Thoracic aorta (tissue), 2 donors: ENCODE measurements around the gene PRRG1. TPM values are rescaled to one million over a fixed set of nuclear protein-coding genes. Genes with fewer than 3 reads are reported as not detected.

Experiments used
- ATAC-seq: fragments of 150-250 bp; one replicate; pipeline ENCODE4 v1.8.0; 2017; ENCODE audit warnings: low read depth; ENCODE audit not compliant: insufficient number of reproducible peaks, low FRiP score
- DNase-seq: peaks from one replicate; pipeline ENCODE4 v3.0.0-alpha.2; 2020; ENCODE audit warnings: low spot score
- H3K27ac ChIP-seq, 2 donors: fragments of 200-600 bp; sonication (generic); 1 replicate in 1 of 2; 2 replicates in 1 of 2; pipeline ENCODE4 v1.5.1; 2016; ENCODE audit warnings: mild to moderate bottlenecking in 2 of 2, moderate library complexity in 2 of 2
- H3K27me3 ChIP-seq: fragments of 200-600 bp; sonication (generic); replicated peaks from 2 replicates; pipeline ENCODE4 v1.6.0; 2016; ENCODE audit warnings: mild to moderate bottlenecking; ENCODE audit not compliant: insufficient read depth
- H3K36me3 ChIP-seq: fragments of 200-600 bp; sonication (generic); one replicate; pipeline ENCODE4 v1.5.1; 2016
- H3K4me1 ChIP-seq, 2 donors: fragments of 200-600 bp; sonication (generic); 1 replicate in 1 of 2; 2 replicates in 1 of 2; pipeline versions ENCODE4 v1.5.1 to v1.6.0; 2016; ENCODE audit warnings: low read depth in 2 of 2, mild to moderate bottlenecking in 1 of 2; ENCODE audit not compliant: control insufficient read depth in 1 of 2
- H3K4me3 ChIP-seq: fragments of 200-600 bp; sonication (generic); 2 replicates; pipeline ENCODE4 v1.5.1; 2016; ENCODE audit warnings: mild to moderate bottlenecking
- H3K9me3 ChIP-seq: fragments of 200-600 bp; sonication (generic); 2 replicates; pipeline ENCODE4 v1.5.1; 2016
- total RNA-seq, 2 donors: library from RNA; depleted of rRNA; stranded (reverse); fragments of >200 nt; gene quantifications; one replicate each; pipeline versions ENCODE4 v1.1.0 to v1.2.3, GENCODE V29; 2016
- TF ChIP-seq, protein P1 (sequence below): fragments of 200-600 bp; sonication (generic); IDR thresholded peaks from one replicate; pipeline ENCODE4 v1.5.1; 2019; ENCODE audit warnings: antibody characterized with exemption

The PRRG1 gene
- total RNA-seq, 2 donors from 2014 or later: 7.2 to 15.2 TPM

DNA sequence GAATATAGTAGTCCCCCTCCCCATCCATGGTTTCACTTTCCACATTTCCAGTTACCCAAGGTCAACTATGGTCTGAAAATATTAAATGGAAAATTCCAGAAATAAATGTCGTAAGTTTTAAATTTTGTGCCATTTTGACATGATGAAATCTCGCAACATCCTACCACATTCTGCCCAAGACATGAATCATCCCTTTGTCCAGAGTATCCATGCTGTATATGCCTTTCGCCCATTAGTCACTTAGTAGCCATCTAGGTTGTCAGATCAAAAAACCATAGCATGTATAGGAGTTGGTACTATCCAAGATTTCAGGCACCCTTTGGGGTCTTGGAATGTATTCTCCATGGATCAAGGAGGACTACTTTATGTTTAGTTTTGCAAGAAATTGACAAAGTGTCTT lies 8.3 kb downstream of the PRRG1 start:
- Histone ChIP-seq H3K9me3 (no peaks in the 10 kb centered on the region), H3K4me3 (no peak overlapping the region), H3K27me3 (no peaks in the 10 kb centered on the region), H3K27ac (no peak overlapping the region), H3K36me3 (no peaks in the 10 kb centered on the region), H3K4me1 (no peaks in the 10 kb centered on the region)
- DNase-seq (no peak), ATAC-seq (no peak)
- TF ChIP-seq, protein P1, sequence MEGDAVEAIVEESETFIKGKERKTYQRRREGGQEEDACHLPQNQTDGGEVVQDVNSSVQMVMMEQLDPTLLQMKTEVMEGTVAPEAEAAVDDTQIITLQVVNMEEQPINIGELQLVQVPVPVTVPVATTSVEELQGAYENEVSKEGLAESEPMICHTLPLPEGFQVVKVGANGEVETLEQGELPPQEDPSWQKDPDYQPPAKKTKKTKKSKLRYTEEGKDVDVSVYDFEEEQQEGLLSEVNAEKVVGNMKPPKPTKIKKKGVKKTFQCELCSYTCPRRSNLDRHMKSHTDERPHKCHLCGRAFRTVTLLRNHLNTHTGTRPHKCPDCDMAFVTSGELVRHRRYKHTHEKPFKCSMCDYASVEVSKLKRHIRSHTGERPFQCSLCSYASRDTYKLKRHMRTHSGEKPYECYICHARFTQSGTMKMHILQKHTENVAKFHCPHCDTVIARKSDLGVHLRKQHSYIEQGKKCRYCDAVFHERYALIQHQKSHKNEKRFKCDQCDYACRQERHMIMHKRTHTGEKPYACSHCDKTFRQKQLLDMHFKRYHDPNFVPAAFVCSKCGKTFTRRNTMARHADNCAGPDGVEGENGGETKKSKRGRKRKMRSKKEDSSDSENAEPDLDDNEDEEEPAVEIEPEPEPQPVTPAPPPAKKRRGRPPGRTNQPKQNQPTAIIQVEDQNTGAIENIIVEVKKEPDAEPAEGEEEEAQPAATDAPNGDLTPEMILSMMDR: no peak

DNA sequence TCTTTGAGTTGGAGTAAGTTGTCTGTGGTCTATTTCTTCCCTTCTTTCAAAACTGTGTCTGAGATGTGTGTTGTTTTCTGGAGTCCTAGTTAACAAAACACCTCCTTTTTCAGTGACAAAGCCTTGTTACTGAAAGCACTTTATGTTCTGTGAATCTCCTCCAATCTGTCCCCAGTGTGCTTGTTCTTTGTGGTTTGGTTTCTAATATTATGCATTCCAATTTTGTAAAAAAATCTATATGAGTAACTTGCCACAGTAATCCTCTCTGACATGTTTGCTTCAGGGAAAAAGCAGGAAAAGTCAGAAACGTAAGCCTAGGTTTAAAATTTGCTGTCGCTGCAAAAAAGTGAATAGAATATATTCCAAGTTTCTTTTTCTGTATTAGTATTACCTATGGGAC lies 12.4 kb downstream of the PRRG1 start:
- no peaks in the 10 kb centered on the region for H3K27me3 ChIP-seq
- ATAC-seq (no peak), DNase-seq (no peak)
- TF ChIP-seq, protein P1: no peak
- no peaks in the 10 kb centered on the region for H3K36me3 ChIP-seq
- H3K4me3 ChIP-seq: no peak overlapping the region
- H3K4me1 ChIP-seq: no peaks in the 10 kb centered on the region
- no peak overlapping the region for H3K27ac ChIP-seq
- no peaks in the 10 kb centered on the region for H3K9me3 ChIP-seq

DNA sequence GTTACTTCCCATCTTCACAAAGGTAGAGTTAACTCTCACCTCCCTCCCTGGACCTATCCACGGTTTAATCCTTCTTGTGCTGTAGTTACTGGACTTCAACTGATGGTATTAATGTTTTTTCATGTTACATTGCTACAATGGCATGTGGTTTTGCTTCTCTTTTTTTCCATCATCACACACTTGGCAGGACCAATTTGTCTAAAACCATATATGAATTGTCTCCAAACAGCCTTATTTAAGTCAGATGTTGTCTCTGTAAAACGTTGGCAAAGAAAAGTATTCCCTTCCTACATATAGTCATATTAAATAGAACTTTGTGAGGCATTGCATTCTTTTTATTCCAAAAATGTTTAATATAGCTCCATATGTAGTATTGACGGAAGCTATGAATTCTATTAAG lies 15.5 kb downstream of the PRRG1 start:
- no peak overlapping the region for H3K4me3 ChIP-seq
- no peak for DNase-seq
- H3K9me3 ChIP-seq: no peaks in the 10 kb centered on the region
- ATAC-seq: no peak
- H3K27me3 ChIP-seq: no peaks in the 10 kb centered on the region
- H3K36me3 ChIP-seq: no peaks in the 10 kb centered on the region
- H3K4me1 ChIP-seq: no peaks in the 10 kb centered on the region
- no peak overlapping the region for H3K27ac ChIP-seq
- TF ChIP-seq, protein P1: no peak

DNA sequence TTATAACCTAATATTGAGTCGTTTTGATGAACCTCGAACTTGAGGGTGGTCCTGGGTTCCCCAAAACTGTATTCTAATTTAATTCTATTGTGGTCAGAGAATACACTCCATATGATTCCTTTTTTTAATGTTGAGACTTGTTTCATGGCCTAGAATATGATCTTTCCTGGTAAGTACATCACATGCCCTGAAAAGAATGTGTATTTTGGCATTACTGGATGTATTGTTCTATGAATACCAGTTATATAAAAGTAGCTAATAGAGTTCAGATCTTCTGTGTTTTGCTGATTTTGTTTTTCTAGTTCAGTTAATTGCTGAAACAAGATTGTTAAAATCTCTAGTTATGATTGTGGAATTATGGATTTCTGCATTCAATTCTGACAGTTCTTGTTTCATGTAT lies 18.8 kb downstream of the PRRG1 start:
- Histone ChIP-seq H3K36me3 (no peaks in the 10 kb centered on the region), H3K4me3 (no peak overlapping the region), H3K4me1 (peaks cover 0 to 6% of the 10 kb centered on the region in 2 donors), H3K9me3 (no peaks in the 10 kb centered on the region), H3K27me3 (no peaks in the 10 kb centered on the region), H3K27ac (no peak overlapping the region)
- DNase-seq: no peak
- no peak for ATAC-seq
- TF ChIP-seq, protein P1: no peak

DNA sequence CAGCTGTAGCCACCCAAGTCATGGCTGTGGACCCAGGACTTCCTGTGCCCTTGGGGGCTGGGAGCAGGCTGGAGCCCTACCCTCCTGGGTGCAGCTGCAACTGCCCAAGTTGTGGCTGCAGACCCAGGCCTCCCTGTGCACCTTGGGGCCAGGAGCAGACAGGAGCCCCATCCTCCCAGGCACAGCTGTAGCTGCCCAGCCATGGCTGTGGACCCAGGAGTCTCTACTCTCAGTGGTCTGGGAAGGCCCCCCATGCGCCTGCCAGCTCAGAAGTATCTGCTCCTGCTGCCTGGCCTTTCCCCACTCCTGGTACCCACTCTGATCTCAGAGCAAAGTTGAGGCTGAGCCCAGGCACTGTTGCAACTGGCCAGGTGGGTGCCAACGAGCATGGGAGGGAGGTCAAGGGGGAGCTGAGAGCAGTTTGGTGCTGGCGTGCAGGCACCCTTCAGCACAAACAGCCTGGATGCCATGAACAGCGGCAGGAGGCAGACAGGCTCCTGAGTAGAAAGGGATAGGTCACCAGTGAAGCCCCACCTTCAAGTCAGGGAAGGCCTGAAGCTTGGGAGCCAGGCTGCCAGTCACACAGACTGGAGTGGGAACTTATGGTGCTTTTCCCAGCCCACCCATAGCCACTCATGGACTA lies 21.5 kb downstream of the PRRG1 start:
- H3K9me3 ChIP-seq: no peaks in the 10 kb centered on the region
- H3K4me3 ChIP-seq: no peak overlapping the region
- H3K36me3 ChIP-seq: no peaks in the 10 kb centered on the region
- TF ChIP-seq, protein P1: no peak
- DNase-seq (no peak), ATAC-seq (no peak)
- H3K27ac ChIP-seq: no peak overlapping the region
- H3K4me1 ChIP-seq: peaks cover 0 to 6% of the 10 kb centered on the region in 2 donors
- no peaks in the 10 kb centered on the region for H3K27me3 ChIP-seq
